B cell (primary cell): ENCODE data around the gene MRPS30.
"Not testable (repeated sequence)": the region's sequence is repeated elsewhere in the genome, so short reads cannot be mapped to it uniquely, and the experiment has no call there.

Experiments used
- CTCF ChIP-seq: fragments of 200-600 bp; IDR thresholded peaks from one replicate; pipeline ENCODE4 v1.8.0; 2022; ENCODE audit warnings: antibody characterized with exemption, mild to moderate bottlenecking
- EZH2 ChIP-seq: IDR thresholded peaks from 2 replicates; pipeline ENCODE4 v1.6.1; 2012; ENCODE audit warnings: borderline replicate concordance, low read depth, mild to moderate bottlenecking, moderate library complexity, low read length; ENCODE audit not compliant: insufficient read depth, poor library complexity, severe bottlenecking

- TF ChIP-seq CTCF, EZH2: not testable (repeated sequence)
These were observed 36.4 kb upstream of the MRPS30 start for GRCh38 chr5:44772397-44772796.
